ENCODE results near the gene UNC45A. TPM values are rescaled to one million over a fixed set of nuclear protein-coding genes. Genes with fewer than 3 reads are reported as not detected.
A peak's percentile ranks its signal among the peaks of the same experiment; 100 is the strongest.

UNC45A gene
- polyA plus RNA-seq, 3 donors, result 29.3 to 42.6 (median 30.4) TPM

- H3K9me3 ChIP-seq (replicated peaks in 1 of 2; ENCODE audit: control insufficient read depth in 1 of 2, insufficient read depth in 1 of 2, low read length in 2 of 2), result no peaks in the 10 kb centered on the region
- H4K20me1 ChIP-seq (ENCODE audit: insufficient read depth, low read length), result no peaks in the 10 kb centered on the region
- Mint-ChIP-seq H3K4me3 (peak overlapping the region; percentile 83 to 93), H3K9me3 (no peaks in the 10 kb centered on the region), H3K36me3 (no peaks in the 10 kb centered on the region), H3K4me1 (peaks cover 35% of the 10 kb centered on the region), H3K27me3 (ENCODE audit: low read depth in 3 of 3) (no peaks in the 10 kb centered on the region), H3K27ac (peak overlapping the region; percentile 95 to 97 (median 97))
- intact Hi-C loops (cut with micrococcal nuclease), result loop anchor here (2.0 to 5.0 kb wide), 3 partner anchors 13 to 32 kb away; no protein-coding TSS in a partner anchor
- peaks cover 20% of the 10 kb centered on the region for H3K79me2 ChIP-seq (ENCODE audit: insufficient read depth, low read length)
- peak overlapping the region; percentile 88 to 96 for H3K27ac ChIP-seq (ENCODE audit: low read depth in 1 of 2, low read length in 2 of 2)
- TF ChIP-seq CTCF (IDR thresholded peaks at IDR 0.05), result no peak
- H3K36me3 ChIP-seq (replicated peaks in 1 of 2; ENCODE audit: control insufficient read depth in 1 of 2, insufficient read depth in 2 of 2, low read length in 2 of 2), result peaks cover 0 to 2% of the 10 kb centered on the region in 2 donors
- H3K9ac ChIP-seq (ENCODE audit: insufficient read depth, low read length, poor library complexity, severe bottlenecking), result peak overlapping the region; percentile 76
- H3K27me3 ChIP-seq (ENCODE audit: control insufficient read depth in 2 of 2, insufficient read depth in 2 of 2, low read length in 2 of 2), result no peaks in the 10 kb centered on the region
- peak overlapping the region; percentile 46 to 81 (median 66) for H3K4me3 ChIP-seq (replicated peaks in 1 of 3; ENCODE audit: low read depth in 2 of 3, low read length in 3 of 3)
- peak overlapping the region; percentile 98 for H3K4me2 ChIP-seq (replicated peaks; ENCODE audit: extremely low read depth, low read length, poor library complexity, severe bottlenecking)
- peak in 2 of 3 donors; percentile 24 to 29 for DNase-seq
- 35% methylated on average over 12 of the region's 21 CpGs for WGBS (ENCODE audit: insufficient coverage)
- peaks cover 47 to 61% of the 10 kb centered on the region in 2 donors for H3K4me1 ChIP-seq (ENCODE audit: control insufficient read depth in 1 of 2, insufficient read depth in 2 of 2, low read length in 2 of 2)
- peak overlapping the region; percentile 84 for H2AFZ ChIP-seq (ENCODE audit: insufficient read depth, low read depth, low read length, poor library complexity, severe bottlenecking)
These were observed 5.7 kb upstream of the UNC45A start for GRCh38 chr15:90929246-90930019.

GRCh38 chr15:90930861-90931574 is 4.1 kb upstream of the UNC45A start:
- intact Hi-C loops (cut with micrococcal nuclease), result loop anchor here in 1 of 2 donors (2.0 to 5.0 kb wide), 2 partner anchors 14 to 34 kb away; no protein-coding TSS in a partner anchor

More at GRCh38 chr15:90930861-90931574, 4.1 kb upstream of the UNC45A start:
- H3K36me3 ChIP-seq (replicated peaks in 1 of 2; ENCODE audit: control insufficient read depth in 1 of 2, insufficient read depth in 2 of 2, low read length in 2 of 2), result no peaks in the 10 kb centered on the region
- peaks cover 45% of the 10 kb centered on the region for H3K4me1 Mint-ChIP-seq
- H3K4me3 Mint-ChIP-seq, result peak overlapping the region; percentile 88 to 97
- H3K4me3 ChIP-seq (replicated peaks in 1 of 3; ENCODE audit: low read depth in 2 of 3, low read length in 3 of 3), result peak overlapping the region in 1 of 3 experiments; percentile 81
- H3K27me3 Mint-ChIP-seq (ENCODE audit: low read depth in 3 of 3), result peaks cover 0 to under 1% (median 0%) of the 10 kb centered on the region in 3 donors
- H3K4me2 ChIP-seq (replicated peaks; ENCODE audit: extremely low read depth, low read length, poor library complexity, severe bottlenecking), result peak overlapping the region; percentile 98
- H3K27ac ChIP-seq (ENCODE audit: low read depth in 1 of 2, low read length in 2 of 2), result peak overlapping the region; percentile 88 to 96
- no peaks in the 10 kb centered on the region for H3K9me3 Mint-ChIP-seq
- peak overlapping the region; percentile 95 to 97 (median 97) for H3K27ac Mint-ChIP-seq
- H3K27me3 ChIP-seq (ENCODE audit: control insufficient read depth in 2 of 2, insufficient read depth in 2 of 2, low read length in 2 of 2), result no peaks in the 10 kb centered on the region
- no peak for TF ChIP-seq CTCF (IDR thresholded peaks at IDR 0.05)
- H3K36me3 Mint-ChIP-seq, result peaks cover under 1 to 1% of the 10 kb centered on the region in 2 donors
- 77% methylated on average over 14 of the region's 15 CpGs for WGBS (ENCODE audit: insufficient coverage)
- H3K9me3 ChIP-seq (replicated peaks in 1 of 2; ENCODE audit: control insufficient read depth in 1 of 2, insufficient read depth in 1 of 2, low read length in 2 of 2), result no peaks in the 10 kb centered on the region
- peaks cover 29% of the 10 kb centered on the region for H3K79me2 ChIP-seq (ENCODE audit: insufficient read depth, low read length)
- peak in 2 of 3 donors; percentile 14 to 50 for DNase-seq
- H2AFZ ChIP-seq (ENCODE audit: insufficient read depth, low read depth, low read length, poor library complexity, severe bottlenecking), result peak overlapping the region; percentile 88
- peak overlapping the region; percentile 76 for H3K9ac ChIP-seq (ENCODE audit: insufficient read depth, low read length, poor library complexity, severe bottlenecking)
- peaks cover 59 to 77% of the 10 kb centered on the region in 2 donors for H3K4me1 ChIP-seq (ENCODE audit: control insufficient read depth in 1 of 2, insufficient read depth in 2 of 2, low read length in 2 of 2)
- H4K20me1 ChIP-seq (ENCODE audit: insufficient read depth, low read length), result no peaks in the 10 kb centered on the region

Data from CD14-positive monocyte (primary cell).